H1 (cell line): ENCODE measurements around the gene PLD5. TPM values are rescaled to one million over a fixed set of nuclear protein-coding genes. Genes with fewer than 3 reads are reported as not detected.

Source experiments
- CTCF ChIA-PET: fragments of 300-600 bp; sonication (Branson Sonifier 250); formaldehyde crosslinking; loops from one replicate; lab custom pipeline; 2021; ENCODE audit not compliant: partially characterized antibody; lab: Charles Lee
- POLR2A ChIA-PET: fragments of 300-600 bp; sonication (Branson Sonifier 250); formaldehyde crosslinking; loops from one replicate; lab custom pipeline; 2021; ENCODE audit warnings: inconsistent platforms; ENCODE audit not compliant: partially characterized antibody; lab: Charles Lee
- DNase-seq, 2 experiments: peaks; one replicate each; pipeline versions ENCODE4 v3.0.0 to v3.0.0-alpha.2; 2010 to 2022; ENCODE audit warnings: low spot score in 2 of 2, low read depth in 1 of 2, mixed read lengths in 1 of 2
- FAIRE-seq: peaks from 2 replicates; lab custom pipeline; 2011; peaks lifted over from hg19 to GRCh38; lab: Jason Lieb, UNC
- H2AFZ ChIP-seq: 2 replicates; pipeline ENCODE4 v1.8.1; 2012; ENCODE audit warnings: low read length, inconsistent platforms
- H2AK5ac ChIP-seq: 2 replicates; pipeline ENCODE4 v1.6.1; 2013; ENCODE audit warnings: low read depth, low read length
- H2BK120ac ChIP-seq: replicated peaks from 2 replicates; pipeline ENCODE3; 2013; ENCODE audit warnings: low read depth, low read length, inconsistent platforms
- H2BK12ac ChIP-seq: 2 replicates; pipeline ENCODE4 v1.6.1; 2013; ENCODE audit warnings: low read depth, low read length
- H2BK15ac ChIP-seq: 2 replicates; pipeline ENCODE4 v1.6.1; 2013; ENCODE audit warnings: low read length
- H2BK20ac ChIP-seq: 2 replicates; pipeline ENCODE4 v1.6.1; 2013; ENCODE audit warnings: low read length
- H2BK5ac ChIP-seq: 2 replicates; pipeline ENCODE4 v1.6.1; 2013; ENCODE audit warnings: low read depth, low read length
- H3K14ac ChIP-seq: 2 replicates; pipeline ENCODE4 v1.6.1; 2013; ENCODE audit warnings: inconsistent platforms; ENCODE audit not compliant: insufficient read length
- H3K18ac ChIP-seq: 2 replicates; pipeline ENCODE4 v1.6.1; 2013; ENCODE audit warnings: low read length; ENCODE audit errors: extremely low read depth
- H3K23ac ChIP-seq: 2 replicates; pipeline ENCODE4 v1.6.1; 2013; ENCODE audit warnings: inconsistent platforms; ENCODE audit not compliant: insufficient read length
- H3K23me2 ChIP-seq: 2 replicates; pipeline ENCODE4 v1.6.1; 2013; ENCODE audit warnings: low read depth, low read length
- H3K27ac ChIP-seq: 2 replicates; pipeline ENCODE4 v1.6.1; 2011; ENCODE audit warnings: low read depth, low read length, inconsistent platforms
- H3K27me3 ChIP-seq, 4 experiments: replicated peaks in 1 of 4; 1 replicate in 1 of 4; 2 replicates in 3 of 4; pipeline versions ENCODE4 v1.6.1 to v1.8.1; 2011 to 2013; ENCODE audit warnings: low read length in 3 of 4, mild to moderate bottlenecking in 3 of 4, inconsistent platforms in 2 of 4, mixed read lengths in 2 of 4, moderate library complexity in 1 of 4; ENCODE audit not compliant: control insufficient read depth in 3 of 4, insufficient read depth in 3 of 4; ENCODE audit errors: extremely low read depth in 1 of 4
- H3K36me3 ChIP-seq, 4 experiments: 2 replicates each; pipeline versions ENCODE4 v1.6.1 to v1.8.1; 2011 to 2013; ENCODE audit warnings: mild to moderate bottlenecking in 4 of 4, low read length in 3 of 4, moderate library complexity in 2 of 4, control low read depth in 1 of 4, inconsistent platforms in 1 of 4; ENCODE audit not compliant: insufficient read depth in 4 of 4, control insufficient read depth in 2 of 4
- H3K4ac ChIP-seq: replicated peaks from 2 replicates; pipeline ENCODE3; 2013; ENCODE audit warnings: low read length, low read depth, mixed read lengths, inconsistent platforms; ENCODE audit not compliant: insufficient read length
- H3K4me1 ChIP-seq, 4 experiments: replicated peaks in 1 of 4; 1 replicate in 1 of 4; 2 replicates in 3 of 4; pipeline versions ENCODE4 v1.6.1 to v1.8.1; 2011 to 2013; ENCODE audit warnings: low read length in 3 of 4, inconsistent platforms in 2 of 4, mixed read lengths in 1 of 4; ENCODE audit not compliant: insufficient read depth in 4 of 4, control insufficient read depth in 3 of 4
- H3K4me2 ChIP-seq, 2 experiments: 2 replicates each; pipeline versions ENCODE4 v1.6.1 to v1.8.1; 2011 to 2013; ENCODE audit warnings: low read depth in 2 of 2, low read length in 2 of 2, control low read depth in 1 of 2, inconsistent platforms in 1 of 2, mild to moderate bottlenecking in 1 of 2; ENCODE audit not compliant: insufficient read depth in 1 of 2
- H3K4me3 ChIP-seq, 4 experiments: fragments of 200-600, 300-600 bp in 1 of 4; sonication (generic), shearing (Covaris generic), sonication (Bioruptor Twin) in 1 of 4; 2 replicates each; pipeline versions ENCODE4 v1.5.1 to v1.8.1; 2011 to 2016; ENCODE audit warnings: low read length in 4 of 4, low read depth in 3 of 4, control low read depth in 2 of 4, inconsistent platforms in 2 of 4, mild to moderate bottlenecking in 2 of 4, mixed read lengths in 1 of 4, moderate library complexity in 1 of 4; ENCODE audit not compliant: insufficient read depth in 2 of 4; ENCODE audit errors: extremely low read depth in 1 of 4
- H3K56ac ChIP-seq: replicated peaks from 2 replicates; pipeline ENCODE3; 2013; ENCODE audit warnings: low read depth, mild to moderate bottlenecking, mixed read lengths, low read length, inconsistent platforms; ENCODE audit not compliant: insufficient read length
- H3K79me1 ChIP-seq: 2 replicates; pipeline ENCODE4 v1.6.1; 2013; ENCODE audit warnings: low read depth, low read length, control low read depth
- H3K79me2 ChIP-seq, 2 experiments: 2 replicates each; pipeline versions ENCODE4 v1.6.1 to v1.8.1; 2012 to 2013; ENCODE audit warnings: low read length in 2 of 2, mild to moderate bottlenecking in 2 of 2, inconsistent platforms in 1 of 2; ENCODE audit not compliant: insufficient read depth in 2 of 2, control insufficient read depth in 1 of 2
- H3K9ac ChIP-seq, 4 experiments: replicated peaks in 1 of 4; 1 replicate in 1 of 4; 2 replicates in 3 of 4; pipeline versions ENCODE4 v1.6.1 to v1.8.1; 2011 to 2013; ENCODE audit warnings: low read depth in 3 of 4, low read length in 3 of 4, control low read depth in 2 of 4, mild to moderate bottlenecking in 2 of 4, moderate library complexity in 2 of 4, inconsistent platforms in 1 of 4; ENCODE audit errors: extremely low read depth in 1 of 4
- H3K9me3 ChIP-seq, 2 experiments: 2 replicates each; pipeline versions ENCODE4 v1.6.1 to v1.8.1; 2012 to 2013; ENCODE audit warnings: mild to moderate bottlenecking in 2 of 2, moderate library complexity in 2 of 2, control low read depth in 1 of 2, inconsistent platforms in 1 of 2, low read depth in 1 of 2, low read length in 1 of 2, mixed read lengths in 1 of 2; ENCODE audit not compliant: insufficient read depth in 2 of 2
- H4K20me1 ChIP-seq, 2 experiments: replicated peaks in 1 of 2; 2 replicates each; pipeline versions ENCODE3 to v1.8.1; 2011 to 2013; ENCODE audit warnings: inconsistent platforms in 2 of 2, low read length in 2 of 2, mild to moderate bottlenecking in 1 of 2; ENCODE audit not compliant: insufficient read depth in 2 of 2, control insufficient read depth in 1 of 2
- H4K5ac ChIP-seq: 2 replicates; pipeline ENCODE4 v1.6.1; 2013; ENCODE audit warnings: low read length, low read depth, mixed read lengths, inconsistent platforms; ENCODE audit not compliant: insufficient read length
- H4K8ac ChIP-seq: 2 replicates; pipeline ENCODE4 v1.8.0; 2013; ENCODE audit warnings: mild to moderate bottlenecking, moderate library complexity, low read length, inconsistent platforms; ENCODE audit not compliant: insufficient read depth; ENCODE audit errors: extremely low read depth
- H4K91ac ChIP-seq: replicated peaks from 2 replicates; pipeline ENCODE3; 2013; ENCODE audit warnings: low read length, mixed read lengths, inconsistent platforms; ENCODE audit not compliant: insufficient read length
- CHD1 ChIP-seq: IDR thresholded peaks from 2 replicates; pipeline ENCODE4 v1.6.1; 2012; ENCODE audit warnings: low read depth, low read length, improper control_type of control experiment
- CREB1 ChIP-seq: IDR thresholded peaks from 2 replicates; pipeline ENCODE4 v1.6.1; 2012; ENCODE audit warnings: inconsistent platforms
- POLR2A ChIP-seq, 2 experiments: IDR thresholded peaks; 1 replicate in 1 of 2; 2 replicates in 1 of 2; pipeline ENCODE4 v1.6.1; 2011; ENCODE audit warnings: low read depth in 2 of 2, low read length in 2 of 2, mild to moderate bottlenecking in 2 of 2; ENCODE audit errors: control extremely low read depth in 1 of 2
- RNF2 ChIP-seq: fragments of 200-900, 300-1000 bp; sonication (generic); IDR thresholded peaks from 2 replicates; pipeline ENCODE4 v1.7.1; 2016; ENCODE audit warnings: borderline replicate concordance, low read depth, mild to moderate bottlenecking, antibody characterized with exemption, low read length; ENCODE audit not compliant: poor library complexity, severe bottlenecking; ENCODE audit errors: missing control alignments
- SAP30 ChIP-seq: fragments of 300-600 bp; sonication (generic); IDR thresholded peaks from 2 replicates; pipeline ENCODE4 v1.7.1; 2012; ENCODE audit warnings: low read length, moderate library complexity, mild to moderate bottlenecking, inconsistent platforms; ENCODE audit not compliant: insufficient read depth, insufficient replicate concordance
- SIN3A ChIP-seq, 2 experiments: IDR thresholded peaks in 1 of 2; conservative IDR thresholded peaks in 1 of 2; 2 replicates each; pipeline ENCODE4 v1.6.1; 2011 to 2012; ENCODE audit warnings: low read length in 2 of 2, improper control_type of control experiment in 1 of 2, low read depth in 1 of 2, mild to moderate bottlenecking in 1 of 2
- SP2 ChIP-seq: IDR thresholded peaks from 2 replicates; pipeline ENCODE4 v1.6.1; 2012; ENCODE audit warnings: mild to moderate bottlenecking, low read length, inconsistent platforms
- SRF ChIP-seq: IDR thresholded peaks from 2 replicates; pipeline ENCODE4 v1.6.1; 2011; ENCODE audit warnings: mild to moderate bottlenecking, low read depth, low read length, moderate library complexity
- SUZ12 ChIP-seq: fragments of 200-600 bp; sonication (generic); IDR thresholded peaks from 2 replicates; pipeline ENCODE4 v1.6.1; 2012; ENCODE audit warnings: mild to moderate bottlenecking, inconsistent platforms, low read length, moderate library complexity, mixed read lengths
- WGBS, 2 experiments: shearing (Covaris generic) in 1 of 2; methylation state at CpG; one replicate each; pipeline versions ENCODE4 v1.1.6 to v1.1.7; 2013 to 2015; ENCODE audit warnings: low lambda C conversion rate in 2 of 2, mixed read lengths in 2 of 2, inconsistent platforms in 1 of 2, low coverage in 1 of 2, missing lambda C conversion rate in 1 of 2; ENCODE audit not compliant: insufficient replicate concordance in 2 of 2, insufficient coverage in 1 of 2, insufficient read length in 1 of 2; ENCODE audit errors: extremely low coverage in 1 of 2, missing lambda C conversion rate in 1 of 2; 5-methylcytosine and 5-hydroxymethylcytosine counted together
- polyA plus RNA-seq, 7 experiments: library from polyadenylated mRNA; depleted of rRNA in 3 of 7; stranded (reverse) in 5 of 7; unstranded in 2 of 7; fragments of >200 nt in 5 of 7; fragments of 200-250 nt in 2 of 7; gene quantifications; 1 replicate in 5 of 7; 2 replicates in 1 of 7; 4 replicates in 1 of 7; pipeline versions ENCODE4 v1.2.1 to v1.2.3, GENCODE V29; 2011 to 2013; ENCODE audit warnings: missing spikeins in 2 of 7, mixed read lengths in 2 of 7
- total RNA-seq: library from RNA; stranded (reverse); fragmentation: NEBNext Ultra II Directional; extraction: Animal tissue kit (Norgen Biotek cat#: 25700); gene quantifications from 2 replicates; pipeline ENCODE4 v1.2.1, GENCODE V29; 2021

Gene PLD5
- total and polyA plus RNA-seq, 2 of the 8 experiments (the other 6 are each of a cell fraction or from before 2014, with no cell fraction given) = 0.86 to 8.5 TPM

DNA sequence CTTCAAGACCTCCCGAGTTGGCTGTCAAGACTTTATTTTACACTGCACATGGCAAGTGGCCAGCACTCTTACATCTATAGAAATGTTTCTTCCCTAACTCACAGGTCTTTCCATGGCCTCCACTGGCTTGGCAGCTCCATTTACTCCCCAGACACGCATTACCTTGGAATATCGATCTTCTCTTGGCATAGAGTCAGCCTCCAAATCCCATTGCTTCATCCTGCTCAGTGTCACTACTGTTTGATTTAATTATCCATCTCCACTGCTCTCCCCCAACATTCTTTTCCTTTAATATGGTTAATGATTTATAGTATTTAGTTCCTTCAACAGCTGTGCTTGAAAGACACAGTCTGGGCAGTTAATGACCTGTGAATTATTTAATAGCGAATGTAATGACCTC, 284.4 kb downstream of the PLD5 start:
- Histone ChIP-seq H3K23ac (no peak overlapping the region), H3K27ac (no peak overlapping the region), H4K20me1 (no peaks in the 10 kb centered on the region), H2BK5ac (no peak overlapping the region), H3K4me1 (peaks cover 0 to 5% (median under 1%) of the 10 kb centered on the region in 4 experiments; a peak in 3 of 7 replicates), H2AFZ (no peak overlapping the region), H4K5ac (no peak overlapping the region), H3K27me3 (no peaks in the 10 kb centered on the region; a peak in 1 of 7 replicates), H3K18ac (no peak overlapping the region), H3K9me3 (0 out of 4 replicates have a peak, but pooled peaks cover 0 to 2% of the 10 kb centered on the region in 2 experiments), H4K91ac (no peak overlapping the region), H3K23me2 (no peaks in the 10 kb centered on the region), H3K9ac (no peak overlapping the region), H3K4me3 (no peak overlapping the region), H3K56ac (no peak overlapping the region), H3K4ac (no peak overlapping the region), H2BK20ac (no peak overlapping the region), H4K8ac (no peak overlapping the region), H3K4me2 (no peak overlapping the region), H2BK12ac (no peak overlapping the region), H3K14ac (no peak overlapping the region), H2BK120ac (no peak overlapping the region), H2BK15ac (no peak overlapping the region), H3K79me2 (no peaks in the 10 kb centered on the region), H3K36me3 (no peaks in the 10 kb centered on the region), H3K79me1 (no peaks in the 10 kb centered on the region), H2AK5ac (no peak overlapping the region)
- DNase-seq (no peak), FAIRE-seq (no peak)
- POLR2A ChIA-PET = no interaction called here
- WGBS, 2 experiments = 91% methylated on average over 4 of the region's 4 CpGs; no CpG with 5 or more reads in 1 of the 2 experiments
- CTCF ChIA-PET = no interaction called here
- TF ChIP-seq POLR2A (IDR thresholded peaks at IDR 0.05; ENCODE audit: control extremely low read depth in 1 of 2, low read depth in 2 of 2, low read length in 2 of 2) (no peak), SAP30 (no peak), CHD1 (no peak), SUZ12 (no peak), SRF (no peak), SIN3A (conservative IDR thresholded peaks at IDR 0.05 in 1 of 2, IDR thresholded peaks at IDR 0.05 in 1 of 2; ENCODE audit: low read depth in 1 of 2, low read length in 2 of 2) (no peak), CREB1 (no peak), RNF2 (no peak), SP2 (no peak)
